Measurements from ENCODE around the gene ARAP3. TPM values are rescaled to one million over a fixed set of nuclear protein-coding genes. Genes with fewer than 3 reads are reported as not detected.

Gene ARAP3
- total and polyA plus RNA-seq, 2 experiments from 2014 or later: 18.4 to 33.2 TPM

DNA sequence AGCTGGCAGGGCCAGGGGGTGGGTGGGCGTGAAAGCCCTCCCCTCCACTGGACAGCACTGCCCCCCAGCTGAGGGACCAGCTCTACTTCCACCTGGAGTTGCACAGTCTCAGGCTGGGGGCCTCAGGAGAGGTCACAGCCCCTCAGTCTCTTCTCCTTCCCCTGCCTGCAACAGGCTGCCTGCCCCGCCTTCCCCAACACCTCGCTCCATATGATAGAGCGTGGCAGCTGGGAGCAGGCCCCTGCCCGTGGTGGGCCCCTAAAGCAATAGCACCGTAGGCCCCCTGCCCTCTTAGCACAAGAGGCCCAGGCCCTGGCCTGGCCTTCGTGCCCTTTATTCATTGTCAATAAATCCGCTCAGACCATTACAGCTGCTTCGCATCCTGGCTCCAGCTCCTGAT, 41.3 kb downstream of the ARAP3 start:
- H3K27me3 ChIP-seq (ENCODE audit: insufficient read depth): peaks cover 3% of the 10 kb centered on the region; the same call in 1 of the 2 replicates
- H3K4me3 ChIP-seq: no peak overlapping the region
- H3F3A ChIP-seq (replicated peaks; ENCODE audit: low read depth): 0 out of 2 replicates have a peak, but pooled peaks cover 10% of the 10 kb centered on the region
- Mint-ChIP-seq H3K27ac (0 out of 2 replicates have a peak overlapping the region, but pooled peaks have one; percentile 8), H3K27me3 (ENCODE audit: insufficient read depth, low read depth, poor library complexity) (peaks cover 8% of the 10 kb centered on the region), H3K4me1 (peaks cover 23% of the 10 kb centered on the region), H3K4me3 (no peak overlapping the region), H3K9me3 (no peaks in the 10 kb centered on the region), H3K36me3 (ENCODE audit: low read depth) (peaks cover 38% of the 10 kb centered on the region)
- H3K36me3 ChIP-seq (ENCODE audit: insufficient read depth): 0 out of 2 replicates have a peak, but pooled peaks cover 3% of the 10 kb centered on the region
- no peak overlapping the region for H2AFZ ChIP-seq
- H3K9me2 ChIP-seq (ENCODE audit: insufficient read depth): no peaks in the 10 kb centered on the region
- DNase-seq (ENCODE audit: low spot score) (no peak), ATAC-seq (no peak)
- TF ChIP-seq POLR2AphosphoS5 (IDR thresholded peaks at IDR 0.05; ENCODE audit: low read depth) (no peak), ZNF331 (CRISPR knock-in tag; IDR thresholded peaks at IDR 0.05; ENCODE audit: low read depth) (no peak), STAT1 (IDR thresholded peaks at IDR 0.05; ENCODE audit: unreplicated experiment) (no peak), EZH2phosphoT487 (IDR thresholded peaks at IDR 0.05; ENCODE audit: unreplicated experiment) (no peak)
- TF ChIP-seq, protein P1, sequence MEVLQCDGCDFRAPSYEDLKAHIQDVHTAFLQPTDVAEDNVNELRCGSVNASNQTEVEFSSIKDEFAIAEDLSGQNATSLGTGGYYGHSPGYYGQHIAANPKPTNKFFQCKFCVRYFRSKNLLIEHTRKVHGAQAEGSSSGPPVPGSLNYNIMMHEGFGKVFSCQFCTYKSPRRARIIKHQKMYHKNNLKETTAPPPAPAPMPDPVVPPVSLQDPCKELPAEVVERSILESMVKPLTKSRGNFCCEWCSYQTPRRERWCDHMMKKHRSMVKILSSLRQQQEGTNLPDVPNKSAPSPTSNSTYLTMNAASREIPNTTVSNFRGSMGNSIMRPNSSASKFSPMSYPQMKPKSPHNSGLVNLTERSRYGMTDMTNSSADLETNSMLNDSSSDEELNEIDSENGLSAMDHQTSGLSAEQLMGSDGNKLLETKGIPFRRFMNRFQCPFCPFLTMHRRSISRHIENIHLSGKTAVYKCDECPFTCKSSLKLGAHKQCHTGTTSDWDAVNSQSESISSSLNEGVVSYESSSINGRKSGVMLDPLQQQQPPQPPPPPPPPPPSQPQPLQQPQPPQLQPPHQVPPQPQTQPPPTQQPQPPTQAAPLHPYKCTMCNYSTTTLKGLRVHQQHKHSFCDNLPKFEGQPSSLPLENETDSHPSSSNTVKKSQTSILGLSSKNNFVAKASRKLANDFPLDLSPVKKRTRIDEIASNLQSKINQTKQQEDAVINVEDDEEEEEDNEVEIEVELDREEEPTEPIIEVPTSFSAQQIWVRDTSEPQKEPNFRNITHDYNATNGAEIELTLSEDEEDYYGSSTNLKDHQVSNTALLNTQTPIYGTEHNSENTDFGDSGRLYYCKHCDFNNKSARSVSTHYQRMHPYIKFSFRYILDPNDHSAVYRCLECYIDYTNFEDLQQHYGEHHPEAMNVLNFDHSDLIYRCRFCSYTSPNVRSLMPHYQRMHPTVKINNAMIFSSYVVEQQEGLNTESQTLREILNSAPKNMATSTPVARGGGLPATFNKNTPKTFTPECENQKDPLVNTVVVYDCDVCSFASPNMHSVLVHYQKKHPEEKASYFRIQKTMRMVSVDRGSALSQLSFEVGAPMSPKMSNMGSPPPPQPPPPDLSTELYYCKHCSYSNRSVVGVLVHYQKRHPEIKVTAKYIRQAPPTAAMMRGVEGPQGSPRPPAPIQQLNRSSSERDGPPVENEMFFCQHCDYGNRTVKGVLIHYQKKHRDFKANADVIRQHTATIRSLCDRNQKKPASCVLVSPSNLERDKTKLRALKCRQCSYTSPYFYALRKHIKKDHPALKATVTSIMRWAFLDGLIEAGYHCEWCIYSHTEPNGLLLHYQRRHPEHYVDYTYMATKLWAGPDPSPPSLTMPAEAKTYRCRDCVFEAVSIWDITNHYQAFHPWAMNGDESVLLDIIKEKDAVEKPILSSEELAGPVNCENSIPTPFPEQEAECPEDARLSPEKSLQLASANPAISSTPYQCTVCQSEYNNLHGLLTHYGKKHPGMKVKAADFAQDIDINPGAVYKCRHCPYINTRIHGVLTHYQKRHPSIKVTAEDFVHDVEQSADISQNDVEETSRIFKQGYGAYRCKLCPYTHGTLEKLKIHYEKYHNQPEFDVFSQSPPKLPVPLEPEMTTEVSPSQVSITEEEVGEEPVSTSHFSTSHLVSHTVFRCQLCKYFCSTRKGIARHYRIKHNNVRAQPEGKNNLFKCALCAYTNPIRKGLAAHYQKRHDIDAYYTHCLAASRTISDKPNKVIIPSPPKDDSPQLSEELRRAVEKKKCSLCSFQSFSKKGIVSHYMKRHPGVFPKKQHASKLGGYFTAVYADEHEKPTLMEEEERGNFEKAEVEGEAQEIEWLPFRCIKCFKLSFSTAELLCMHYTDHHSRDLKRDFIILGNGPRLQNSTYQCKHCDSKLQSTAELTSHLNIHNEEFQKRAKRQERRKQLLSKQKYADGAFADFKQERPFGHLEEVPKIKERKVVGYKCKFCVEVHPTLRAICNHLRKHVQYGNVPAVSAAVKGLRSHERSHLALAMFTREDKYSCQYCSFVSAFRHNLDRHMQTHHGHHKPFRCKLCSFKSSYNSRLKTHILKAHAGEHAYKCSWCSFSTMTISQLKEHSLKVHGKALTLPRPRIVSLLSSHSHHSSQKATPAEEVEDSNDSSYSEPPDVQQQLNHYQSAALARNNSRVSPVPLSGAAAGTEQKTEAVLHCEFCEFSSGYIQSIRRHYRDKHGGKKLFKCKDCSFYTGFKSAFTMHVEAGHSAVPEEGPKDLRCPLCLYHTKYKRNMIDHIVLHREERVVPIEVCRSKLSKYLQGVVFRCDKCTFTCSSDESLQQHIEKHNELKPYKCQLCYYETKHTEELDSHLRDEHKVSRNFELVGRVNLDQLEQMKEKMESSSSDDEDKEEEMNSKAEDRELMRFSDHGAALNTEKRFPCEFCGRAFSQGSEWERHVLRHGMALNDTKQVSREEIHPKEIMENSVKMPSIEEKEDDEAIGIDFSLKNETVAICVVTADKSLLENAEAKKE (CRISPR knock-in tag; IDR thresholded peaks at IDR 0.05): no peak
- TF ChIP-seq, protein P2, sequence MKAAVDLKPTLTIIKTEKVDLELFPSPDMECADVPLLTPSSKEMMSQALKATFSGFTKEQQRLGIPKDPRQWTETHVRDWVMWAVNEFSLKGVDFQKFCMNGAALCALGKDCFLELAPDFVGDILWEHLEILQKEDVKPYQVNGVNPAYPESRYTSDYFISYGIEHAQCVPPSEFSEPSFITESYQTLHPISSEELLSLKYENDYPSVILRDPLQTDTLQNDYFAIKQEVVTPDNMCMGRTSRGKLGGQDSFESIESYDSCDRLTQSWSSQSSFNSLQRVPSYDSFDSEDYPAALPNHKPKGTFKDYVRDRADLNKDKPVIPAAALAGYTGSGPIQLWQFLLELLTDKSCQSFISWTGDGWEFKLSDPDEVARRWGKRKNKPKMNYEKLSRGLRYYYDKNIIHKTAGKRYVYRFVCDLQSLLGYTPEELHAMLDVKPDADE (IDR thresholded peaks at IDR 0.05): no peak
- H3K4me1 ChIP-seq (ENCODE audit: insufficient read depth): peaks cover 12% of the 10 kb centered on the region
- peaks cover 9% of the 10 kb centered on the region for H3K79me2 ChIP-seq (replicated peaks; ENCODE audit: insufficient read depth)
- no peak overlapping the region for H3K27ac ChIP-seq (ENCODE audit: low read depth)
- H4K20me1 ChIP-seq (replicated peaks; ENCODE audit: insufficient read depth): peaks cover 7% of the 10 kb centered on the region
- H3K4me2 ChIP-seq: no peak overlapping the region
